Dermis microvascular lymphatic vessel endothelial cell (primary cell): ENCODE data around the gene METAP1D. TPM values are rescaled to one million over a fixed set of nuclear protein-coding genes. Genes with fewer than 3 reads are reported as not detected.
A peak's percentile ranks its signal among the peaks of the same experiment; 100 is the strongest.

Source experiments
- DNase-seq, 2 donors: peaks; one replicate each; pipeline versions ENCODE4 v3.0.0 to v3.0.0-alpha.2; 2010; ENCODE audit warnings: low read depth in 2 of 2
- total RNA-seq: library from RNA; depleted of rRNA; stranded (reverse); fragments of >200 nt; gene quantifications from 2 replicates; pipeline ENCODE4 v1.2.1, GENCODE V29; 2014

METAP1D gene
- total RNA-seq, 1 donor from 2014 or later = 2.4 TPM

GRCh38 chr2:172080641-172081220 is 81.0 kb downstream of the METAP1D start:
- no peak for DNase-seq

DNA sequence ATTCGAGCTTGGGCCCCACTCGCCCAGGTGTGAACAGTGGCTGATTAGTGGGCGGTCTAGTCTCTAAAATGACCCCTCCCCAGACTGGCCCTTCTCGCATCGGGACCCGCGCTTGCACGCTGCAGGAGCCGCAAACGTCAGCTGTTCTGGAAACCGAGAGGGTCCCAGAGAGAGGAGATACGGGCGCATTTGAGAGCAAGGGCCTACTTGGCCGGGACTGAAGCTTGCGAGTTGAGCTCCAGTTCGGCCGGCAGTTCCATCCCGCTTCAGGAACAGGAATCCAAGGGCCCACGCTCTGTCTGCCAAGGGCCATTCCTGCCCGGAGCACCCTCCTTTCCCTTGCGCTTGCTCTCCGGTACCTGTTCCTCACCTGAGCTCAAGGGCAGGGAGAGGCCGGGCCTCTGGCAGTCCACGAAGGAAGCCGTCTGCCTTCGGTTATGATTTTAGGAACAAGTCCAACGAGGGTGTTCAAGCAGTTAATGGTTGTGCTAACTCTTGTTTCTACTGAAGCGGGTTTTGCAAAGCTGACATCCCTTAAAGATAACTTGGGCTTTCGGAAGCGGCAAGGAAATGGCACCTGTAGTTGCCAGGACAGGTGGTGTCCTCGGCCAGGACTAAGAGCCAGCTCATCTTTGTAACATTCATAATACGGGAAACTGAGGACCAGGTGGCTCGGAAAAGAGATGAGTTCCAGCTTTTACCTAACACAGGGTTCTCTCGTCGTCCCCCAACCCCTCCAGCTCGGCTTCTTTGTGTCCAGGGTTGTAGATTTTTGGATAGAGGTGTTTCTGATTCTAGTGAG is 81.7 kb downstream of the METAP1D start:
- no peak for DNase-seq

- DNase-seq = no peak
Observed at GRCh38 chr2:172082105-172082943, 82.6 kb downstream of the METAP1D start.

DNA sequence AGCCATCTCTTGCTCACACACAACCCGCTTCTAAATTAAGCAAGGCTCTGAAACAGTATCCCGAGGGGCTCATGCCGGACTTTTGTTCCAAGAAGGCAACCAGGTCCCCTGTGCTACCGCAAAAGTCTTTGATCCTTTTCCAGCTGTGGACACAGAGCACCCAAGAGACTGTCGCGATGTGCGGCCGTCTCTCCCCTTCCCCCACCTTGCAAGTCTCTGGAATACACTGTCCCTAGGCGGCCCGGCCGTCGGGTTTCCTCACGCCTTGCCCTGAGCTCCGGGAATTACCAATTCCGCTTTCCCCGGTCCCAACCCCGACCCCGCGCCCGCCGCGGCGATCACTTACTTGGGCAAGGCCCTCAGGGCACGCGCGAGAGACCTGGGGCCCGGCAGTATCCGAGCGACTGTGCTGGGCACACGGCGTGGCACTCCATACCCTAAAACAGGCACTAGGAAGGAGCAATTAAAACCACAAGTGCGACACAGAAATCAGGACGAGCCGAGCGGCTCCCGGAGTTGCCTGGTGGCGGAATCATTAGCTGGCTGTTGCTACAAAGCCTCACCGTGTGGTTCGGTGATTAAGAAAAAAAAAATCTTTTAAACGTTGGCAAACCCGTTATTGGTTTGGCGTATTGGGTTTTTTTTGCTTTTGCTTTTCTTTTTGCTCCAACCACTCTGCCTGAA is 83.3 kb downstream of the METAP1D start:
- no peak for DNase-seq

DNA sequence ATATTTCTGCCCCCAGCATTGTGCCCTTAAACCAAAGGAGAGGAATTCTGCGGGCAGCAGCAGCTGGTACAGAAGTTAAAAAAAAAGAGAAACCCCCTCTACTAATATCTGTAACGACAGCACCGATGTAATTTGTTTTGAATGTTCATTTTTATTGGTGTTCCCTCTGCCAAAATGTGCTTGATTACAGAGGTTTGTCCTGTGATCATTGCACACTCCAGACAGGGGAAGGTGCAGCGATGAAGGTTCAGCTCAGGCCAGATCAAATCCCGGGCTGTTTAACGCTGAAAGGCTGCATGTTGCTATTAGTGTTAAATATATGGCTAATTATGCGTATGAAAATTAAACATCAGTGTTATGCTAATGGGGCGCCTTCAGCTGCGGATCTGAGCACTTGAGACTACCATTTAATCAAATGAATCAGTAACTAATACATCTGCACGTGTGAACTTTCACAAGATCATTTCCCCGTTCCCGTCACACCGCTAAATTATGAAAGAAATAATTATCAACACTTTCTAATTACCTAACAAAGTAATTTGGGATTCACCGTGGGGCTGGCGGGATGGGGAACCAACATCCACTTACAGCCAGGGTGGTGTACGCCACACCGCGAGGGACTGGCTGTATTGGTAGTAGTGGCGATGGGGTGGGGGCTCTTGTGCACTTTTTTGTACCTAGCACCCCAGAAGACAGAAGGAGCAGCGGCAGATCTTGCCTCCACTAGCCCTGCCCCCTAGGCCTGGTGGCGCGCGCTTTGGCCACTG is 84.1 kb downstream of the METAP1D start:
- no peak for DNase-seq

- DNase-seq = no peak
Observed at GRCh38 chr2:172084395-172084644, 84.6 kb downstream of the METAP1D start.

- DNase-seq = peak; percentile 66 to 93
Observed at GRCh38 chr2:172084645-172085459, 85.1 kb downstream of the METAP1D start.

GRCh38 chr2:172085460-172086159 is 85.9 kb downstream of the METAP1D start, which contains the start of gene DLX1:
Gene DLX1 (plus strand): TSS chr2:172085507. CDS start chr2:172085678, 171 bp downstream.
- DNase-seq = no peak

DNA sequence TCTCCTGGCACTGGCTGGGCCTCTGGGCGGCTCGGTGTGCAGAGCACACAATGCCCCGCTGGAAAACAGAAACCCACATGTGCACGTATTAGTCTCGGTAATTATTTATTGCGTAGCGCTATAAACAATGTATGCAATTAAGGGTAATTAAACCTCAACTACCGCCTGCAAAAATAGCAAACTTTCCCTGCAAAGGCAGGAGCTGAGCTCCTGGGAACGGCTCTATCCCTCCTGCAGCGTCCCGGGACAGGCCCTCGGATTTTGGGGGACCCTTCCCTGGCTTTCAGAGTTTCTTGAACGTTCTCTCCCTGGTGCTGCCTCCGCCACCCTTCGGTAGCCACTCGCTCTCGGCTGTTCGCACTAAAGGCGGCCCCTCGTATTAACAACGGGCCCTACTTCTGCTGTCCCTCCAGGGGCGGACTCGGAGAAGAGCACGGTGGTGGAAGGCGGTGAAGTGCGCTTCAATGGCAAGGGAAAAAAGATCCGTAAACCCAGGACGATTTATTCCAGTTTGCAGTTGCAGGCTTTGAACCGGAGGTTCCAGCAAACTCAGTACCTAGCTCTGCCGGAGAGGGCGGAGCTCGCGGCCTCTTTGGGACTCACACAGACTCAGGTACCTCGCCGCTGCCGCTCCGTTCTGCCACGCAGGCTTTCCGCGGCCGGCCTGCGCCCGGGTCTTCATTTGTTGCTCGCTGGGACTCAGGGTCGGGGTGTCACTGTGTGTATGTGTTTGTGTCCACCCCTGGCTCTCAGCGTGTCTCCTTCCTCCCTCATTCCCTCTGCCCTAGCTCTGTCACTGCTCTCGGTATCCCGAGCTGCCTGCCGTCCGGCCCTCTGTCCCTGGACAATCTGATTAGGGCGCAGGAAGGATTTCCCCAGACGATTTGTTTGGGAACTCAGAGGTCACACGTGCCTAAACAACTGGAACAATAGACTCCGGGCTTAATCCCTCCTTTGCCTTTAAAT is 86.8 kb downstream of the METAP1D start:
- DNase-seq = no peak

DNA sequence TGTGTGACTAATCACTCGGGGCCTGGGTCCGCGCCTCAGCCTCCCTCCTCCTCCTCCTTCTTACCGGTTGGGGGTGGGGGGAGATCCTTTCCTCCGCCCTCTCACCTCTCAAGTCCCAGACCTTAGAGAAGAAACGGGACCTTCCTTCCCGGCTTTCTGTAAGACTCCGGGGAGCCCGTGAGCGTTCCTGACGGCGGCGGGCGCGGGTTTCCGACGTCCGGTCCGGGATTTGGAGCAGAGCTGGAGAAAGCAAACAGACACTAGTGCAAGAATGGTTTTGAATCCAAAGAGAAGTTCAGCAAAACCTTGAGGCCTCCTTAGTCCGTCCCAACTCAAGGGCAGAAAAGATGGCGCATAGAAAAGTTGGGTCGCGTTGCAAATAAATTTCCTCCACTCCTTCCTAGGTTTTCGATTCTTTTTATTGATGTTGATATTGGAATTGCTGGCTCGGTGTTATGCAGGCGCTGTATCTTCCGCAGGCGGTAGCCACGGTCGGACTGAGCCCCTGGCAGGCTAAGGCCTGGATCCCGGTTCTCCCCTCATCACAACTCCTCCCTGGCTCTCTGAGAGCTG is 87.5 kb downstream of the METAP1D start:
- no peak for DNase-seq

DNA sequence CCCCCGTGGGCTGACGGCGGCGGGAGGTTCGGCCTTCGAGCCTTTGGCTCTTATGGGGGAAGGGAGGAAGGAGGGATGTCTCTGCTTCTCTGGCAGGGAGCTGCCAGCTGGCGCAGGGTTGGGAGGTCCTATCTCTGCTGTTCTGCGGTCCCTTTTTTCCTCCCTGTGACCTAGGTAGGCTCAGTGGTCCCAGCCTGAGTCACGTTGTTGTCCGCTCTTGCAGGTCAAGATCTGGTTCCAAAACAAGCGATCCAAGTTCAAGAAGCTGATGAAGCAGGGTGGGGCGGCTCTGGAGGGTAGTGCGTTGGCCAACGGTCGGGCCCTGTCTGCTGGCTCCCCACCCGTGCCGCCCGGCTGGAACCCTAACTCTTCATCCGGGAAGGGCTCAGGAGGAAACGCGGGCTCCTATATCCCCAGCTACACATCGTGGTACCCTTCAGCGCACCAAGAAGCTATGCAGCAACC is 88.1 kb downstream of the METAP1D start:
- DNase-seq = no peak

DNA sequence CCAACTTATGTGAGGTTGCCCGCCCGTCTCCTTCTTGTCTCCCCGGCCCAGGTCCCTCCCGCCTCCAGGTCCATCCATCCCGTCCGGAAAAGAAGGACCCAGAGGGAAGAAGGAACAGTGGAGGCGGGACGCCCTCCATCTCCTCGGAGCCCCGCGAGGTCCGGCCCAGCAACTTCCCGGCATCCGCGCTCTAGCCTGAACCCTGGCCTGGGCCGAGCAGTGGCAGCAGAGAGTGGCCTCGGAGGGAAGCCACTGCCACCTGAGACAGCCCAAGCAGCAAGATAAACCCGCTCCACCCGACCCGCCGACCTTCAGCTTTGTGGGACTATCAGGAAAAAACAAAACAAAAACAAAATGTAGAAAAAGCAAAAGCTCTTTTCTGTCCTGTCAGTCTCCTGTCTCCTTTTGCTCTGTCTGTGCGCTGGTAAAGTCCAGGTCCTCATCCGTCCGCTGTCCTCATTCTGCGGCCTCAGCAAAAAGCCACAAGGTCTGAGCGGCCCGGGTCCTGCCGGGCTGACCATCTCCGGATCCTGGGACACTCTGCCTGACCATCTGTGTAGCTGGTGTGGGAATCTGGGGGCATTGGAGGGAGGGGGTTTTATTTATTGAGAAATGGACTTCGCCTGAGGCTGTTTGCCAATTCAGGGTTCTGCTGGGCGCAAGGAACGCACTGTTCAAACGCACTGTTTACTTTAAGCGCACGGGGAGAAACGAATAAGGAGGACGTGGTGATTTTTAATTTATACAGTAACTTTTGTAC is 88.7 kb downstream of the METAP1D start:
- DNase-seq = no peak

- no peak for DNase-seq
Observed at GRCh38 chr2:172089005-172089504, 89.3 kb downstream of the METAP1D start.

GRCh38 chr2:172089633-172090032 is 89.9 kb downstream of the METAP1D start:
- DNase-seq = no peak

- no peak for DNase-seq
Observed at GRCh38 chr2:172090044-172090961, 90.5 kb downstream of the METAP1D start.
